Measurements from ENCODE around the gene LGI4.

LGI4 gene

GRCh38 chr19:35085947-35086346 lies 48.9 kb downstream of the LGI4 start:
- DNase-seq (ENCODE audit: low read depth in 3 of 3), result no peak

GRCh38 chr19:35084509-35084762 lies 50.4 kb downstream of the LGI4 start:
- no peak for DNase-seq (ENCODE audit: low read depth in 3 of 3)

DNA sequence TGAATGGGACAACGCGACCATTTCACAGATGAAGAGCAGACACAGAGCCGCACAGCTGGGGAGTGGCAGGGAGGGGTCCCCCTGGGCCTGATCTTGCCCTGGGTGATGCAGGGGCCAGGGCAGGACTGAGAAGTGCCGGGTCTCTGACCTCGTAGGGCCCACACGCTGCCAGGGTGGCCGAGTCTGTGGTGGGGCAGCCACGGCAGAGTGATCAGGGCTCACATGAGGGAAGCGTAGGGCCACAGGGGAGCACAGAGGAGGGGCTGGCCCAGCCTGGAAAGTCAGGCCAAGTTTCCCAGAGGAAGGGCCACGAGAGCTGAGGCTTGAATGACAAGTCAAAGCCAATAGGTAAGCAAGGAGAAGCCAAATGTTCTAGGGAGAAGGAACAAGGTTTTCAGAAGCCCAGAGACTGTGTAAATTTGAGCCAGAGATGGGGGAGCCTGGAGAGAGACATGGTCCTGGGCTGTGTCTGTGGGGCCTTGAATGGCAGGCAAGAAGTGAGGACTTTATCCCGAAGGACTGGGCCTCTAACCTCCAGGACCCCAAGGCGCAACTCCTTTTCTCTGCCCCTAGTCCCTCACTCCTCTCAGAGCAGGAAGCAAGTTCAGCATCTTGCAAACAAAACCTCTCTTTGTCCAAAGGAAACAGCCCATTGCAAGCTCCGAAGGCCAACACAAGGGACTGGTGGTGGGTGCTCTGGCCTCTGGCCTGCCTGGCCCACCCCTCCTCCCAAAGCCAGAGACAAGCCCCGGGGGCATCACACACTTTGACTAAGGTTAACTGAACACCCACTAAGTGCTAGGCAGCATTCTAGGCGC lies 51.0 kb downstream of the LGI4 start:
- DNase-seq (ENCODE audit: low read depth in 3 of 3), result no peak

DNA sequence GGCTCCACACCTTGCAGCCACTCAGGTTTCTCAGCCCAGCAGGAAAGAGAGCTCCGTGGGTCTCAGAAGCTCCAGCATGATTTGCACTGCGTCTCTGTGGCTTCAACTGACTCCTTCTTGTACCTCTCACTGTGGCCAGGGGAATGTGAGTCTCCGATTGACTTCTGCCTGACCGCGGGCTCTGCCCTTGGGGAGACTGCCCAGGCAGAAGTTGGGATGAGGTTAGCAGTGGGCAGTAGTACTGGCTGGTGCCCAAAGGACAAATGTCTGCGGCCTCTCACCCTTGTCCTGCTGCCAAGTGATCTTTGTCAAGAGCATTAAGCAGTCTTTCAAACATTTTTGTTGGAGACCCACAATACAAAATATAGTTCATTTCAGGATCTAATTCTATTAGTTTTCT lies 53.7 kb downstream of the LGI4 start:
- DNase-seq (ENCODE audit: low read depth in 3 of 3), result no peak

DNA sequence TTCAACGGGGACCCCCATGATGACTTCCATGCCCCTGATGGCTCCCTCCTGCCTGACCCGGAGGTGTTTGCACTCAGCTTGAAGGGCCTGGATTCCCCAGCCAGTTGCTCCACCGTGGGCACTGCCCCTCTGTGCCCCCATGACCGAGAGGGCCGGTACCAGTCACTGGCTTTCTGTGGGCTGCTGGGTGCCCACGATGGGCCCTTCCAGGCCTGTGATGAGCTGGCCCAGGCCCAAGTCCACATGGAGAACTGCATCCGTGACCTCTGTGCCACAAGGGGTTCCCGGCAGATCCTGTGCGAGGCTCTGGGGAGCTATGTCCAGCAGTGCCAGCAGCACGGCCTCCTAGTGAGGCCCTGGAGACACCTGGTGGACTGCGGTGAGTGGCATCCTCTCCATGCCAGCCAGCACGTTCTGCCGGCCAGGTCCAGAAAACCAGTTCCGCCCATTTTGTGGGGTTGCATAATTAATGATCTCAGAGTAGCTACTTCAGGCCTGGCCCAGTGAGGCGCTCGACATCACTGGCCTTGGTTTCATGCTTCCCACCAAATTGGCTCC lies 54.2 kb downstream of the LGI4 start:
- no peak for DNase-seq (ENCODE audit: low read depth in 3 of 3)

DNA sequence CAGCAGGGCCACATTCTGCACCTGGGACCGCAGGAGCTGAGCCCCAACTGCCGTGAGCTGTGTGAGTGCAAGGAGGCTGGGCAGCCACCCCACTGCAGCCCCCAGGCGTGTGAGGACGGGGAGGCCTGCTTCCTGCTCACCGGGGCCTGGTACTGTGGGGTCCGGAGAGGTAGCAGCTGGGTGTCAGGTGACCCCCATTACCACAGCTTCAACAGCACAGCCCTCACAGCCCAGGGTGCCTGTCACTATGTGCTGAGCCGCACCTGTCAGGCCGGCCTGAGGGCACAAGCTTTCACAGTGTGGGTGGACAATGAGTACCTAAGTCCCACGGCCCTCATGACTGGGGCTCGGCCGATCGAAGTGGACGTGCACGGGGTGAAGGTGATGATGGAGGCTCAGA lies 55.0 kb downstream of the LGI4 start:
- no peak for DNase-seq (ENCODE audit: low read depth in 3 of 3)

- DNase-seq (ENCODE audit: low read depth in 3 of 3), result no peak
Observed at GRCh38 chr19:35077411-35078223, 57.2 kb downstream of the LGI4 start.

DNA sequence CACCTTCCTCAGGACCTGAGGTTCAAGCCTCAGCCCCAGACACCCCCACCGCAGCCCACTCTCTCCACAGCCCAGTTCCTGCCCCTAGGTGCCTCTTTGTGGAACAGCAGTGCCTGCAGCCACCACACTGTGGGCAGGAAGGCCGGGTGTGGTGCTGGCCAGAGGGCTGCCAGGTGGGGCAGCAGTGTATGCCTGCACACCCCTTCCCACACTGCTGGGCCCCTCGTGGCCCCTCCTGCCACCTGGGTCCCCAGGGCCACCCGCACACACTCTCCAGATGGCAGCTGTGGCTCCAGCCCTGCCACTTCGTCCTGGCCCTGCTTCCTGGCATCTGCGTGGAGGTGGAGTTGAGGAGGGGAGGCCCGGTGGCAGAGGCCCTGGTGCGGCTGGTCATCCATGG lies 58.2 kb downstream of the LGI4 start:
- DNase-seq (ENCODE audit: low read depth in 3 of 3), result no peak

DNA sequence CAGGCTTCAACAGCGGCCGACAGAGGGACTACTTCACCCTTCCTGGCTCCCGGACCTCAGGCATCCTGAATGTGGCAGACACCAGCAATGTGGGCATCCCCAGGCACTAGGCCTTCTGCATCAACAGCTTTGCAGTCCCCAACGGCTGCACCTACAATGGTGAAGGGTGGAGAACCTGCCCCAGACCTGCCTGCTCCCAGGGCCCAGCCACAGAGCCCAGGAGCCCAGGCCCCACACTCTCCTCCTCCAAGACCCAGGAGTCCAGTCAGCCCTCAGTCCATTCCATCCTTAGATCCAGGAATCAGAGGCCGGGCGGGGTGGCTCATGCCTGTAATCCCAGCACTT lies 58.9 kb downstream of the LGI4 start:
- no peak for DNase-seq (ENCODE audit: low read depth in 3 of 3)

GRCh38 chr19:35075202-35076025 lies 59.4 kb downstream of the LGI4 start:
- DNase-seq (ENCODE audit: low read depth in 3 of 3), result no peak
